Measurements from ENCODE around the gene MMP21. TPM values are rescaled to one million over a fixed set of nuclear protein-coding genes. Genes with fewer than 3 reads are reported as not detected.

Gene MMP21
- total and polyA plus RNA-seq, 2 of the 13 experiments (the other 11 are each of a cell fraction or from before 2014, with no cell fraction given), result not detected

DNA sequence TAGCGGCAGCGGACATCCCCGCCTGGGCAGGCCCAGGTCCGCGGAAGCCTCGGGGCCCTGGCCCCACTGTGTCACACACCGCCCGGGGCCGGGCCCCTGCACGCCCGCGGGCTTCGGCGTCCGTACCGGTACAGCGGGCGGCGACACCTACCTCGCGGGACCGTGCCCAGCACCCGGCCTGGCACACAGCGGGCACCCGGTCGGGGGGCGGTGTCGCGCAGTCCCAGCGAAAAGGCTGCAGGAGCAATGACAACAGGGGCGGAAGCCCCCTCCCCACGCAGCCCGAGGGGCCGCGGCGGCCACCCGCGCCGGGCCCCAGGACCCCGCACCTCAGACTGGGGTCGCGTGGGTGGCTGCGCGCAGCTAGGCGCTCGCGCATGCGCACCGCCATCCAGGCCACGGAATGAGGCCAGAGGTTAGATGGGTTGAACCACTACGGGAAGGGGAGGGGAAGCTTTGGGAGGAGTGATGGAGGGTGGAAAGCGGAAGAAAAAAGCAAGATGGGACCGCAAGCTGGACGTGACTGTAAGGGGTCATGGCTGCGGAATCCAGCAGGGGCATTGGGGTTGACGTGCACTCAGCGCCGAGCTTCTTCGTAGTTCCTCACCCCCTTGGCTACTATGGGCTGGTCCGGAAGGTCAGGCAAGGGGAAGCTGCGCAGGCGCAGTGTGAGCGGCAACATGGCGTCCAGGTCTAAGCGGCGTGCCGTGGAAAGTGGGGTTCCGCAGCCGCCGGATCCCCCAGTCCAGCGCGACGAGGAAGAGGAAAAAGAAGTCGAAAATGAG lies 47.4 kb upstream of the MMP21 start, which contains the start of the genes BCCIP and UROS (continued):
- TF ChIP-seq, protein P1, sequence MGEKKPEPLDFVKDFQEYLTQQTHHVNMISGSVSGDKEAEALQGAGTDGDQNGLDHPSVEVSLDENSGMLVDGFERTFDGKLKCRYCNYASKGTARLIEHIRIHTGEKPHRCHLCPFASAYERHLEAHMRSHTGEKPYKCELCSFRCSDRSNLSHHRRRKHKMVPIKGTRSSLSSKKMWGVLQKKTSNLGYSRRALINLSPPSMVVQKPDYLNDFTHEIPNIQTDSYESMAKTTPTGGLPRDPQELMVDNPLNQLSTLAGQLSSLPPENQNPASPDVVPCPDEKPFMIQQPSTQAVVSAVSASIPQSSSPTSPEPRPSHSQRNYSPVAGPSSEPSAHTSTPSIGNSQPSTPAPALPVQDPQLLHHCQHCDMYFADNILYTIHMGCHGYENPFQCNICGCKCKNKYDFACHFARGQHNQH (CRISPR knock-in tag; IDR thresholded peaks at IDR 0.05), result peak; percentile 10; the same call in 1 of the 2 replicates
- TF ChIP-seq ZNF800 (CRISPR knock-in tag; IDR thresholded peaks at IDR 0.05) (peak; percentile 66; the same call in 1 of the 2 replicates), TBX2 (CRISPR knock-in tag; IDR thresholded peaks at IDR 0.05; ENCODE audit: borderline replicate concordance) (0 out of 2 replicates have a peak, but pooled peaks have one; percentile 41), ZNF740 (CRISPR knock-in tag; IDR thresholded peaks at IDR 0.05) (no peak), ZNF143 (CRISPR knock-in tag; IDR thresholded peaks at IDR 0.05) (no peak), EP300 (IDR thresholded peaks at IDR 0.05; ENCODE audit: low read depth in 2 of 2, low read length in 2 of 2) (no peak), EP300 (CRISPR knock-in tag; IDR thresholded peaks at IDR 0.05; ENCODE audit: borderline replicate concordance) (0 out of 2 replicates have a peak, but pooled peaks have one; percentile 12), FOXM1 (CRISPR knock-in tag; IDR thresholded peaks at IDR 0.05) (no peak), FOXC1 (CRISPR knock-in tag; IDR thresholded peaks at IDR 0.05; ENCODE audit: borderline replicate concordance) (peak; percentile 91; the same call in 1 of the 2 replicates), MED8 (CRISPR knock-in tag; IDR thresholded peaks at IDR 0.05; ENCODE audit: insufficient replicate concordance) (no peak), SMAD3 (CRISPR knock-in tag; IDR thresholded peaks at IDR 0.05) (peak; percentile 87; the same call in 1 of the 2 replicates), CEBPZ (IDR thresholded peaks at IDR 0.05; ENCODE audit: low read length) (no peak), ZMYM2 (CRISPR knock-in tag; IDR thresholded peaks at IDR 0.05) (no peak), KLF9 (CRISPR knock-in tag; IDR thresholded peaks at IDR 0.05; ENCODE audit: low read depth) (no peak)
- TF ChIP-seq, protein P2, sequence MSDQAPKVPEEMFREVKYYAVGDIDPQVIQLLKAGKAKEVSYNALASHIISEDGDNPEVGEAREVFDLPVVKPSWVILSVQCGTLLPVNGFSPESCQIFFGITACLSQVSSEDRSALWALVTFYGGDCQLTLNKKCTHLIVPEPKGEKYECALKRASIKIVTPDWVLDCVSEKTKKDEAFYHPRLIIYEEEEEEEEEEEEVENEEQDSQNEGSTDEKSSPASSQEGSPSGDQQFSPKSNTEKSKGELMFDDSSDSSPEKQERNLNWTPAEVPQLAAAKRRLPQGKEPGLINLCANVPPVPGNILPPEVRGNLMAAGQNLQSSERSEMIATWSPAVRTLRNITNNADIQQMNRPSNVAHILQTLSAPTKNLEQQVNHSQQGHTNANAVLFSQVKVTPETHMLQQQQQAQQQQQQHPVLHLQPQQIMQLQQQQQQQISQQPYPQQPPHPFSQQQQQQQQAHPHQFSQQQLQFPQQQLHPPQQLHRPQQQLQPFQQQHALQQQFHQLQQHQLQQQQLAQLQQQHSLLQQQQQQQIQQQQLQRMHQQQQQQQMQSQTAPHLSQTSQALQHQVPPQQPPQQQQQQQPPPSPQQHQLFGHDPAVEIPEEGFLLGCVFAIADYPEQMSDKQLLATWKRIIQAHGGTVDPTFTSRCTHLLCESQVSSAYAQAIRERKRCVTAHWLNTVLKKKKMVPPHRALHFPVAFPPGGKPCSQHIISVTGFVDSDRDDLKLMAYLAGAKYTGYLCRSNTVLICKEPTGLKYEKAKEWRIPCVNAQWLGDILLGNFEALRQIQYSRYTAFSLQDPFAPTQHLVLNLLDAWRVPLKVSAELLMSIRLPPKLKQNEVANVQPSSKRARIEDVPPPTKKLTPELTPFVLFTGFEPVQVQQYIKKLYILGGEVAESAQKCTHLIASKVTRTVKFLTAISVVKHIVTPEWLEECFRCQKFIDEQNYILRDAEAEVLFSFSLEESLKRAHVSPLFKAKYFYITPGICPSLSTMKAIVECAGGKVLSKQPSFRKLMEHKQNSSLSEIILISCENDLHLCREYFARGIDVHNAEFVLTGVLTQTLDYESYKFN (CRISPR knock-in tag; conservative IDR thresholded peaks at IDR 0.05), result no peak; the same call in 1 of the 2 replicates
